HEK293T (cell line): ENCODE data around the gene SRGAP3.

Experiments used
- BHLHE40 ChIP-seq: fragments of 450-650 bp; IDR thresholded peaks from 2 replicates; pipeline ENCODE4 v1.6.1; 2016; ENCODE audit warnings: mild to moderate bottlenecking, moderate library complexity, borderline replicate concordance
- CTBP1 ChIP-seq: fragments of 450-650 bp; IDR thresholded peaks from 2 replicates; pipeline ENCODE4 v1.6.1; 2016; ENCODE audit warnings: borderline replicate concordance
- FOXM1 ChIP-seq: fragments of 450-650 bp; IDR thresholded peaks from 2 replicates; pipeline ENCODE4 v1.6.1; 2017; ENCODE audit warnings: mild to moderate bottlenecking, borderline replicate concordance
- HDGF ChIP-seq: fragments of 450-650 bp; IDR thresholded peaks from 2 replicates; pipeline ENCODE4 v1.6.1; 2017; ENCODE audit warnings: antibody characterized with exemption, borderline replicate concordance
- SP1 ChIP-seq: fragments of 450-650 bp; IDR thresholded peaks from 2 replicates; pipeline ENCODE4 v1.6.1; 2017

- TF ChIP-seq CTBP1 (no peak), SP1 (no peak), FOXM1 (no peak), HDGF (no peak), BHLHE40 (no peak)
Observed at GRCh38 chr3:9183011-9183410, 66.4 kb downstream of the SRGAP3 start.
